ENCODE data around the gene VTI1A. TPM values are rescaled to one million over a fixed set of nuclear protein-coding genes. Genes with fewer than 3 reads are reported as not detected.

VTI1A gene
- total RNA-seq, 1 experiment from 2014 or later = 30.5 TPM

DNA sequence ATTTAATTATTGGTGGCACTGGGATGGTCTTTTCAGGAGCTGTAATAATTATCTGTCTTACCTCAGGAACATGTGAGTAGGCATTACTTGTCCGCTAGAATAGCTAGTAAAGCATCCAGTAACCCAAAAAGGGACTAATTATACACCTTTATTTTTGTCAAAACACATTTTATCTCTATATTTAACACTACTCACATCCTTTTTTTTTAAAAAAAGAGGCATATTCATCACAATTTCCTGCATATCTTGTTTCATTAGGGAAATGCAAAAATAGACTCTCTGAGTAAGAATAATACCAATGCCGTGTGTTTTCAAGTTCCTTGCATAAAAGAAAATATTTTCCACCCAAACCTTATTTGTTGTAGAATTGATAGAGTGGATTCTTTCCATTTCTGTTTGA is 99.5 kb downstream of the VTI1A start:
- DNase-seq (ENCODE audit: low spot score) = no peak

DNA sequence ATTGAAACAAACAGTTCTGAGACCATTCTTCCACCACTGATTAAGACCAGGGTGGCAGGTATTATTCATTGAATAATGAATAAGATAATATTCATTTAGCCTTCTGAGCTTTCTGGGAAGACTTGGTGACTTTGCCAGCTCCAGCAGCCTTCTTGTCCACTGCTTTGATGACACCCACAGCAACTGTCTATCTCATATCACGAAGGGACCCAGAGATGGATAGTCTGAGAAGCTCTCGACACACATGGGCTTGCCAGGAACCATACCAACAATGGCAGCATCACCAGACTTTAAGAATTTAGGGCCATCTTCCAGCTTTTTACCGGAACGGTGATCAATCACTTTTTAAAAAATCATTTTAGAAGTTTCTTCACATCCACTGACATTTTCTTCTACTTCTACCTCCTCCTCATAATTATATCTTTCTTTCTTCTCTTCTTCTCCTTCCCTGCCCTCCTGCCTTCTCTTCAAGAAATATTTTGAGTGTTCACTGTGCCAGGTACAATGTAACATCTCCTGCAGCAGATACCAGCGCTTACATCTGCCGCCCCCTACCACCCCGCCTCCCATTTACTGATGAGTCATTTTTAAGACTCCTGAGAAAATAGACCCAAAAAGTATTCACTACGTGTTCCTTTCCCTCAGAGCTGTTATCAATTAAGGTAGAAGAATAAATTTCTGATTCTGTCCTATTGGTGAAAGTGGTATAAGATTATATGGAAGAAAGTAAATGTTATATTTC is 101.7 kb downstream of the VTI1A start:
- no peak for DNase-seq (ENCODE audit: low spot score)

DNA sequence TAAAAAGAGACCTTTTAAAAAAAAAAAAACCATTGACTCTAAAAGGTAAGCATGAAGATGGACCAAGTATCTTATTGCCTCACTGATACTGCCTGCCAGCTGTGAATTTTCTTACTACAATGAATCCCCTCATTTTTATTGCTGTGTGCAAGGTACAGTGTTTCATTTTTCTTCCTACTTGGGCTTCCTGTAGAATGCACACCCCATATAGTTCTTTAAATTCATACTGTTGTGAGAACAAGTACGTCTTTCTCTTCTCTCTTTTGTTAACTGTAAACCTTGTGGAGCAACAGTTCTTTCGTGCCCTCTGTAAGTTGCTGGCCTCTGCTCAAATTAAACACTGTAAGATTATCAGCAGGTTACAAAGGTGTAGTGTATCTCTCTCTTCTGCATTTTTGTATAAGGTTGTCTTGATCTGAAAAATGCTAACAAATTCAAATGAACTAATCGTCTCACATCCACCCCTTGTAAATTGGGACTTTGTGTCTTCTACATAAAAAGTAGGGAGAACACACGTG is 105.6 kb downstream of the VTI1A start:
- no peak for DNase-seq (ENCODE audit: low spot score)

DNA sequence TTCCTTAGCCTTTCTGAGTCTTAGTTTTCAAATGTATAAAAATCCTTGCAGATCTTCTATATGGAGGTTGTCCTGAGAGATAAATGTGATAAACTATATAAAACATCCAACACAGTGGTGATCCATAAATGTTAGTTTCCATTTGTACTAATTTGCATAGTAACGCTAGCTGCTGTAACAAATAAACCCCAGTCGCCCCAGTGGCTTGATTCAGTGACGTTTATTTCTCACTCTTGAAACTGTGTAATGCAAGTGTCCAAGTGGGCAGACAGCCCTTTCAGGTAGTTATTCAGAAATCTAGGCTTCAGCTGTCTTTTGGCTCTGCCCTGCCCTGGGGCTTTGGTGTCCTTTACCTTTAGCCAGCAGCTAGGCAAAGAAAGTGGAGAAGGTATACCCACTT is 106.3 kb downstream of the VTI1A start:
- DNase-seq (ENCODE audit: low spot score) = no peak

DNA sequence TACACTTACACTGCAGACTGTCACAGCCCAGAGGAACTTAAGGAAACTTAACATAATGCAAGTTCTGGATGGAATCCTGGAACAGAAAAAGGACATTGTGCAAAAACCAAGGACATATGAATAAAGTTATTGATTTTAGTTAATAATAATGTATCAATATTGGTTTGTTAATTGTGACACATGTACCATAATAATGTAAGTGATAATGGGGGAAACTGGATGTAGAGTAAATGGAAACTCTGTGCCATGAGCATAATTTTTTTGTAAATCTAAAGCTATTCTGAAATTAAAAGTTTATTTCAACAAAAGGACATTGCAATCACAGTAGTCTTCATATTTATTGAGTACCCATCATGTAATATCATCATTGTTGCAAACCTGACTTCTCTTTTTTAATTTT is 107.2 kb downstream of the VTI1A start:
- no peak for DNase-seq (ENCODE audit: low spot score)

DNA sequence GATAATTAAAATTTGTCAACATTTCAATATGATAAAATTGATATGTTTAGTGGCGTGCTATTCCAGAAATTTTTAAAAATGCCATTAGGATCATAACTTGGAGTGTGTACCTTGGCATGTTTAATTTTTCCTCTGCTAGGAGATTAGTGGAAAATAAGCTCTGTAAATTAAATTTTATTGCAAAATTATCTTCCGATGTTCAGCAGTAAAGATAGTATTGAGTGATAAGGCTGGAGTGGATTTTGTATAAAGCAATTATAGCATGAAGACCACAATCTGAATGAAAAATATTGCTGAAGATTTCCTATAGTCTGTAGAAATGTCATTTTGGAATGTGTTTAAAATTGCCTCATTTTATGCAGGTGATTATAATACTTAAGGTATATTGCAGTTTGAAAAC is 110.2 kb downstream of the VTI1A start:
- no peak for DNase-seq (ENCODE audit: low spot score)

DNA sequence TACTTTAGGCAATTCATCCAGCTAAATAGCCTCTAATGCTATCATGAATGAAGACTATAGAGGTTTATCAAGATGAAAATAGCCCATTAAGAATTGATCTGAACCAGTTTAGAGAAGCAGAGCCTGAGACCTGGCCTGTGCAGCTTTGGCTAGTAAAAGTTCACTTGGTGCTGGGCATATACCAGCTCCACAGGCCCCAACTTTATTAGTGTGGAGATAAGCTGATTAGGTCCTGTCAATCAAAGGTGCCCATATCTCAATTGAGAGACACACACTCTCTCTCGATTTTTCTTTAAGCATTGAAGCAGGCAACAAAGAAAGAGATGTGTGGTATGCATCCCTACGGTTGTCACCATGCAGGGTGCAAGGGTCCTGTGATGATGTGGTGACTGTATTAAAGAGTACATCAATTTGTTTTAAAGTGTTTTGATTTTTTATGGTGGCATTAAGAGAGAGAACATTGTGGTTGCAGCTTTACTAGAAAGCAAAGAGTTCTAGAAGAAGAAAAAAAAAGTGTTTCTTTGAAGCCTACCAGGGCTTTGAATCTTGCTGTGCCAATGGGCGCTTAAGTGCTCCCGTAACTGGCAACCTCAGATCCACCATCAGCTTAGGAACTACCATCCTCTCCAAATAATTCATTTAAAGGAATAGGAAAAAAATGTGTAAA is 111.6 kb downstream of the VTI1A start:
- no peak for DNase-seq (ENCODE audit: low spot score)

DNA sequence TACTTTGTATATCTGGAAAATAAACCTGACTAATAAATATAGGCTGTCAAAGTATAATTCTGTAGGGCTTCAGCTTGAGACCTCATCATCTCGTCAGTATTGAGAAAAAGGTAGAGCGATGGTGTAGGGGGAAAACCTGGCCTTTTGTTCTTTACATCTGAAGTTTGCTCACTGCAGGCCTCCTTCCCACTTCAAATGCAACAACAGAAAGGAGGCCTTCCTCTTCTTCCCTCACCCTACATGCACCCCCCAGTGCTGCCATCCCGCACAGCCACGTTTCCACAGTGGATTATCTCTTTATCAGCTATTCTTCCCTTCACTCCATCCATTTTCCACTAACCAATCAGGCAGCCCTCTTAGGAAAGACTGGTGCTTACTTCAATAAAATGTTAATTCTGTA is 112.3 kb downstream of the VTI1A start:
- DNase-seq (ENCODE audit: low spot score) = no peak

DNA sequence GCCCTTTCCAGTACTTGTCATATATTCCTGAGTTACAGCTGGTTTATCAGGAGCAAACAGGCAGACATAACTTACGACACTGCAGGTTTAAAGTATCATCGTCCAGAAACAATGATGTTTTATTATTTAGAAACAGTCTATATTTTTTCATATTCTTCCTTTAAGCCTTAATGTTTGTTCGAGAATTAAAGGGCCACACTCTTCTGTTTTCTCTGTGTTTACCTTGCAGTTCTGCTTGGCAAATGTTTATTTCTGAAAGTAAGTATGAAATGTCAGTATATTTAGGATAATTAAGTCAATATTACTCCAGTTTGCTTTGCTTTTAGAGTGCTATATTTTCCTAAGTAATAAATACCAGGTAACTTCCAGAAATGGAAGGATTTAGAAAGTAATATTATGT is 115.1 kb downstream of the VTI1A start:
- no peak for DNase-seq (ENCODE audit: low spot score)

DNA sequence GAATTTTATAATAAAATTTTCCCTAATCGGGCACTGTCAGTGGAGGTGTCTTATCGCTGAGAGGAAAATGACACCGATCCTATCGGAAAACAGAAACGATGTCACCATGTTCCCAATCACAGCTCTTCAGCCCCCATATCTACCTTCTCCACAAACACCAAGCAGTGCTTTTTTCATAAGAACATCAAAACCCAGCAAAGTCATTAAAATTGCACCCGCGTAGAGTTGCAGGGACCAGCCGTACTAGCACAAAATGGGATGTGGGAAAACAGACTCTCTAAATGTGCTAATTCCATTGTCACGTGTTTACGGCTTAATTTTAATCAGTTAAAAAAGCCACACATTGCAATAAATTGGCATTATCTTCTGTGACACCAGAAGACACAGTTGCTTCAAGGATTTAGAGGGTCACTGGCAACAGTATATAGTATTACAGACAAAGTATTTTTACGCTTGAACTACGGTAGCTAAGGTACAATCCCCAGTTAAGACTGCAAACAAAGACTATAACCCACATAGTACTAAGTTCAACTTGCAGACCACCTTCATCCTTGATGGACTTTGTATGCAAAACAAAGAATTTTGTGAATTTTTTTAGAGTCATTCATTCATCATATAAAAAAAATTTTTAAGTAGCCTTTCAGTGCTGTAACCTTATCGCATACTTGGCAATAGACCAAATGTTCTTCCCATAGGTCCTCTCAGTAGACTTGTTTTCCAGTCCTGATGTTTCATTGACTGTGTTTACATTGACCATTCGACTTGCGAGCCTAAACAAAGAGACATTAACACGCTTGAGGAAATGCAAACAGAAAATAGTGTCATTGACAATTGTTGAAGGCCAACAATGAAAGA is 116.0 kb downstream of the VTI1A start:
- DNase-seq (ENCODE audit: low spot score) = peak; percentile 62

DNA sequence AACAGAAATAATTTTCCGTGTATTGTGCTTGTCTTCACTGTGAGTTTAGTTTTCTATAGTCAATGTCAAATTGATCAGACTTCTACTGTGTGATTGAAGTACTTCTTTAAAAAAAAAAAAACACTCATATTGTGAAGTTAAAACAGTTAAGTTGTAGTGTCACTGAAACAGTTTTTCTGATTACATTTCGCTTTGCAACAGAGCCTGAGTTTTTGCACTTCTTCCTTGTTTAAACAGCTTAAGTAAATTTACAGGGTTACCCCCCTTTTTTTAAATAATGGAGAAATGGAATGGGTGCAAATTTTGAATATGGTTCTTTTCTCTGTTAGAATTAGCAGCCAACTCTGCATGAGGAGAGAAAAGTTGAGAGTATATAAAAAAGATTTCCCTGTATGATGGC is 117.3 kb downstream of the VTI1A start:
- DNase-seq (ENCODE audit: low spot score) = no peak

DNA sequence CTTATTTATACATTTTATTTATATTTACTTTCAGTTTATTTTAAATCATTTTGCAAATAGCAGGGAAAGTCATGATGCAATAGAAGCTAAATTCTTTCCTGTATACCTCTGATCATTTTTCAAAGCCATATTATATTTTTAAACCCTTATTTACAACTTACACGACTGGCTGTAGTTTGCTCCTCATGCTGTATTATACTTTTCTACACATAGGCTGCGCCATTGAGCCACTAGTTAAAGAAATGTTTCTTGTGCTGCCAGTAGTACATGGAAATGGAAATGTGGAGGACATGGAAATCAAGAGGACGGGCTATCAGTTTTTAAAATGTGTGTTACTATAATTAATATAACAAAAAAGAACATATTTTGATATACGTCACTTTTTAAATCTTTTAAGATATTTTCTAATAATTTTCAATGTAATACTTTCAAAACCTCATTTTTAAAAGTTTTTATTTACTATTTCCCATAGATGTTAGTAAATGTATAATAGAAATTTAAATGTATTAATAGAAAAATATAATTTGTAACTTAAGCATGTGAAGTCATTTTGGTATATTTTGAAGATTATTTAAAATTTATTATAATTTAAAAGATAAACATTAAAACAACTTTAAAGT is 118.5 kb downstream of the VTI1A start:
- DNase-seq (ENCODE audit: low spot score) = peak; percentile 86

DNA sequence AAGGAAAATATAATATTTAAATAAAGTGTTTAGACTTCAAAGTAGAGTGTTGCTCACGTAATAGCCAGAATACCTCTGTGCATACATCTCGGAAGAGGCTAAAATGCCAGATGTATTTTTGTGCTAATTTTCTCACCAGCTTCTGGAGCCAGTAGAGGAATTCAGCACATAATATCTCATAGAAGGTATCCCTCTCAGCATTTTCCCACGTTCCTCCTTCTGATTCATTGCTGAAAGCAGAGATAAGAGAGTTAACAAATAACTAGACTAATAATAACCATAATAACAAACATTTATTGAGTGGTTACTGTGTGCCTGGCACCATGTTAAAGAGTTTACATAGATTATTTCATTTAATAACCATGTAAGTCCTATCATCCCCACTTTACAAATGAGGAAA is 123.6 kb downstream of the VTI1A start:
- no peak for DNase-seq (ENCODE audit: low spot score)

DNA sequence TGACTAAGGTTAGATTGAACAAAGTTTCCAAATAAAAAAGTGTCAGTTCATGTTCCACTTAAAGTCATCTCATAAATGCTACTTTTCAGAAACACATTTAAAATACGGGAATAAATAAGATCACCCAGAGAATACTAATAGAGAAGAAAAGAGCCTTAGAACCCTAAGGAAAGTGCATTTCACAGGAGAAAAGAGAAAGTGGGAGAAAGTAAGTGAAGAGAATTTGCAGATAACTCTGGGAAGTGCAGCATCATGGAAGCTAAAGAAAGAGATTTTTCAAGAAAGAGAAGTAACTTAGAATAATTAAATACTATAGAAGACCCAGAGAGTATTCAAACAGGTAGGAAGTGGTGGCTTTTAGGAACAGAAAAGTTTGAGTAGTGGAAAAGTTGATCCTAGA is 132.6 kb downstream of the VTI1A start:
- DNase-seq (ENCODE audit: low spot score) = no peak

DNA sequence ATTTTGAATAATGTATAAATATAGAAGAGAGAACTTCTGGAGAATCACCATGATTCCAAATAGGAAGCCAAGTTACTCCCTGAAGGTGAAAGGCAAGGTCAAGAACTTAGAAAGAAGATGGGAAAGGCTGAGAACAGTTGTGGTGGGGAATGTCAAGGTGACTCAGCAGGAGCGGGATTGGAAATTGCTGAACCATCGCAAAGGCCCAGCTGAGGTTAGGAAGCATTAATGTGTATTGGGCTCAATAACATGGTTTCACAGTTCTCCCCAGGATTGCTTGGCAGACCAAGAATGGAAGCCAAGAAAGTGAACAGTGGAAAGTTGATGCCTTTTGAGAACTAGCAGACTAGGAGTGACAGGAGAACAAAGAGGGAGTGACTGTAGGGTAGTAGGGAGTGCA is 133.3 kb downstream of the VTI1A start:
- DNase-seq (ENCODE audit: low spot score) = no peak

DNA sequence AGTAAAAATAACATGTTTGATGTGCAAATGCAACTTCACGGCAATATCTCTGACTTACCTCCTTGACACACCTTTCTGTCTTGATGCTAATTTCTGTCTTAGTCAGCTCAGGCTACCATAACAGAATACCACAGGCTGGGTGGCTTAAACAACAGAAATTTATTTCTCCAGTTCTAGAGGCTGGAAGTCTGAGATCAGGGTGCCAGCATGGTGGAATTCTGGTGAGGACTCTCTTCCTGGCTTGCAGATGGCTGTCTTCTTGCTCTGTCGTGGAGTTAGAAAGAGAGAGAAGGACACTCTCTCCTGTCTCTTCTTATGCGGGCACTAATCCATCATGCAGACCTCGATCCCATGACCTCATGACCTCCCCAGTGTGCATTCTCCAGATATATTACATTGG is 134.9 kb downstream of the VTI1A start:
- DNase-seq (ENCODE audit: low spot score) = no peak

DNA sequence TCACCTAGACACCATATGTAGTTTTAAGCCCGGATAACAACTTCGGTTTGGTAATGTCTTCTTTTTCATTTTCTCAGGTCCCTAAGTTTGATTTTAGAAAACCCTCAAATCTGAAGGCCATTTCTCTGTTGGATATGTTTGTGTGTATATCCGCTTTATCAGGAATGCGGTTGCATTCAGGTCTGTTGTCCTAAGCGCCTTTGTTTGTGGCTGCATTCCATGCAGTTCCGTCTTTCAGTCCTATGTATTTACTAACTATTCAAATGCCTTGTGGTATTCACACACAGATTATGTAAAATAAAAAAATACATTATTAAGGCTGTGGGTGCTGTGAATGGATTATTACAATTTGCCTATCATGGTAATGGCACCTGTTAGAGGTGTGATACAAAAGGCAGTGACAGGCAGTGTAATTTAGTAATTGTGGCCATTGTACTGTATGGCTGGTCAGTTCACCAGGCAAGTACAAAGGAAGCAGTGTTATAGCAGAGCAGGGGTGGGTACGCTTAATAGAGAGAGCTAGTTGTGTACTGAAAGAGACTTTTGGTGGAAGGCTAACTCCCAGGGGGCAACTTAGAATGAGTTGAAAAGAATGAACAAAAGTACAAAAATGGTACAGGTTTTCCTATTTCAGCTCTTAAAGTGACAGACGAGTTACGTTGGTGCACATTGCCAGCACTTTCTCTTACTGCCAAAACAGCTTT is 136.4 kb downstream of the VTI1A start:
- no peak for DNase-seq (ENCODE audit: low spot score)

DNA sequence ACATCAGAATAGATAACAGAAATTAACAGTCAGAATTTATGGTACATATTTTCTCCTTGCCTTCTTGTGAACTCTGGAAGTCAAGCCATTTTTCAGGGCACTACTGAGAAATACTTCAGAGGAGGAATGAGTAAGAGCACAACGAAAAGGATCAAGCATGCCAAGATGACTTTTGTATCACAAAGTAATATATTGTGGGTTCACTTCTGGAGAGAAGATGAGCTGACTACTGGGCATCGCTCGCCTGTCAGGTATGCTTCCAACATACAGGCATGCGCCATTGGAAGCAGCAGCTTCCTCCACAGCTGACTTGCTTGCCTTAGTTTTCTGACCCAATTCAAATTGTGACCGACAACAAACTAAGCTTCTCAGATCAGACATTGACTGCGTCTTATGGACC is 137.3 kb downstream of the VTI1A start:
- no peak for DNase-seq (ENCODE audit: low spot score)

DNA sequence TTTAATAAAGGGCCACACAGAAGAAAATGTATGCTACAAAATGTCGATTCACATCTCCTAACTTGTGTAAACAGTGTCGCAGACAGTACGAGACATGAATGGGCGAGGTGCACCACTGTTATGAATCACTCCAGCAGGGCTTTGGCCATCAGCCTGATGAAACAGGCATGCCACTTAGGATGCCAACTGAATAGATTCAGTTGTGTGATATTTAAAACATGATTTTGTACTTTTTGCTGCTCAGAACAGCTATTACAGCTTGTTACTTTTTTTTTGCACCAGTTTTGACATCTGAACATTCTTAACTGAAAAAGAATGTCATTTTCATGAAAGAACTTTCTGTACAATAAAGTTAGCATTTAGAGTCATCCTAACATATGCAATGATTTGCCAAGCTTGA is 138.1 kb downstream of the VTI1A start:
- DNase-seq (ENCODE audit: low spot score) = peak; percentile 9

DNA sequence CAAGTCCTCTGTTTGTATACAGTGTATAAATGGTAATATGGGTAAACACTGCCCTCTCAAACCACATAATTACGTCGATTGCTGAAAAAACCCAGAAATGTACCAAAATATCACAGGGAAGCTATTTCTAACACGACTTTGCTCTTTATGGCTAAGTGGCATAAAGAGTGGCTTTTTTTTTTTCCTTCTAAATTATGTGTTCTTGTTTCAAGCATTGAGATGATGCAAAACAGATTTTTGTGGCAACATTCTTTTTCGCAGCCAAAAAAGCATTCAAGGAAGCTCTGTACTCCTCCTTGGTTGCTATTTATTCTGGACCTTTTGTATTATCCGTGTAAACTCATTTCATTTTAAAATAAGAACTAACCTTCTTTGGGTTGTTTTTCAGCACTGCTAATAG is 138.9 kb downstream of the VTI1A start:
- no peak for DNase-seq (ENCODE audit: low spot score)

DNA sequence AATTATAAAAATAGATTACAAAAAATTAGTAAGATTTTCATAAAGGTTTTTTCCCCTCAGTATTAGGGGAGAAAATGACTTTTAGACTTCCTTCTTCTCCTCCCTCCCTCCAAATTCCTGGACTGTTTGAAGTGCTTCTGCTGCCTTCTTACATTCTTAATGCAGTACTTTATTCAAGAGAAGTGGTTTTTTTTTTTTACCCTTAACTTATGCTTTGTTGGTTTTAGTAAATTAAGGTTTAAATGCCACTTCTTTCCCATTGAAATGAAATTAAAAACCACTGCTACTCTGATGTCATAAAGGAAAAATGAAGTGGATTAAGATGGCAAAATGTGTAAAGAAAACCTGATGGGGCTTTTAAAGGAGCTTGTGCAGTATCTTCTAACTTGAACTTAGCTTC is 140.7 kb downstream of the VTI1A start:
- DNase-seq (ENCODE audit: low spot score) = no peak
